GM21423 (cell line): ENCODE measurements around the gene TRIM16.
"Not testable (repeated sequence)": the region's sequence is repeated elsewhere in the genome, so short reads cannot be mapped to it uniquely, and the experiment has no call there.

Source experiments
- ATAC-seq: cut with Tn5 transposase; IDR thresholded peaks from one replicate; pipeline ENCODE4 v1.9.1; 2021; ENCODE audit warnings: mild to moderate bottlenecking, moderate library complexity; ENCODE audit not compliant: unreplicated experiment

The TRIM16 gene

DNA sequence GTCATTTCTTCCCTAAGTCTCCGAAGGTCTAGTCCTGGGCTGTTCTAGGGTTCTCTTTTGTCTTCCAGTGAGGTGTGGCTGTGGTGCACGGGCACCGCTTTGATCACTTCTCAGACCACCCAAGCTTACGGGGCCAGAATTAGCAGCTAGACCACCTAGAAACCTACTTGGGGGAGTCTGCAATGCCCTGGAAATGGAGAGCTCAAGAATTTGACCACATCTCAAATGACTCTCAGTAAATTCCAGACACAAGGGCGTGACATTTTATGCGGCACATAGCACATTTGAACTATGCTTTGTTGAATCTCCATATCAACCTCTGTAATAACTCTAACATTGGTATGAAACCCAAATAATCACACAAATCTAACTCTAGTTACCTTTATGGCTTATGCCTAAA, 24.9 kb downstream of the TRIM16 start:
- ATAC-seq = no peak

GRCh38 chr17:15658296-15658695, 25.8 kb downstream of the TRIM16 start:
- ATAC-seq = no peak

GRCh38 chr17:15657868-15658267, 26.2 kb downstream of the TRIM16 start:
- ATAC-seq = no peak

GRCh38 chr17:15654886-15655561, 29.1 kb downstream of the TRIM16 start:
- ATAC-seq = no peak

- ATAC-seq = not testable (repeated sequence)
Observed at GRCh38 chr17:15654401-15654800, 29.7 kb downstream of the TRIM16 start.

DNA sequence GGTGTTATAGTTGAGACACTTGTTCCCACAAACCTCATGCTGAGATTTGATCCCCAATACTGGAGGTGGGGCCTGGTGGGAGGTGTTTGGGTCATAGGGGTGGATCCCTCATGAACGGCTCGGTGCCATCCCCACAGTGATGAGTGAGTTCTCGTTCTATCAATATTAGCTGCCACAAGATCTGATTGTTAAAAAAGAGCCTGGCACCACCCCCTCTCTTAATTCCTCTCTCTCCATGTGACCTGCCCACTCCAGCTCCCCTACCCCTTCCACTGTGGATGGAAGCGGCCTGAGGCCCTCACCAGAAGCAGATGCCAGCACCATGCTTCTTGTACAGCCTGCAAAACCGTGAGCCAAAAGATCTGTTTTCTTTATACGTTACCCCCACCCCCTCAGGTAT, 31.2 kb downstream of the TRIM16 start:
- no peak for ATAC-seq

DNA sequence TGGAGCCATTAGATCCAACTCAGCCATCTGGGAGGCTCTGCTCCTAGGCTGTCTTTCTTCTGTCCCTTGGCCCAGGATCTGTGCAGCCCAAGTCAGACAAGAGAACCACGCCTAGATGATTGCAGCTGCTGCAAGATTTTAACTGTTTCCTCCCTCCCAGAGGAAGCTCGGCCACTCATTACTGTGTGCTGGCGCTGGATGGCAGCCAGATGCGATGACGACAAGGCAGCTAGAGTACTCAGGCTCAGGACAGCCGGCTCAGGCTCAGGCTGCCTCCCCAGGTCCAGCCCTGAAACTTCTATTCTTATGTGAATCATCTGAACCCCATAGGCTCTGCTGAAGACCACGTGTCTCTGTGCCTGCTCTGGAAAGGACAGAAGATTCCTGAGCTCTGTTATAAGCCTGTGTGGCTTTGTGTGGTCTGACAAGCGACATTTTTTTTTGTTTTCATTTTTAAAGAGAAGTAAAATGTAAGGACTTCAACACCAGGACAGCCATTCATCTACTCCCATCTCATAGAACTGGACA, 32.5 kb downstream of the TRIM16 start:
- peak; percentile 91 for ATAC-seq

- ATAC-seq = no peak
Observed at GRCh38 chr17:15650741-15651582, 33.1 kb downstream of the TRIM16 start.

DNA sequence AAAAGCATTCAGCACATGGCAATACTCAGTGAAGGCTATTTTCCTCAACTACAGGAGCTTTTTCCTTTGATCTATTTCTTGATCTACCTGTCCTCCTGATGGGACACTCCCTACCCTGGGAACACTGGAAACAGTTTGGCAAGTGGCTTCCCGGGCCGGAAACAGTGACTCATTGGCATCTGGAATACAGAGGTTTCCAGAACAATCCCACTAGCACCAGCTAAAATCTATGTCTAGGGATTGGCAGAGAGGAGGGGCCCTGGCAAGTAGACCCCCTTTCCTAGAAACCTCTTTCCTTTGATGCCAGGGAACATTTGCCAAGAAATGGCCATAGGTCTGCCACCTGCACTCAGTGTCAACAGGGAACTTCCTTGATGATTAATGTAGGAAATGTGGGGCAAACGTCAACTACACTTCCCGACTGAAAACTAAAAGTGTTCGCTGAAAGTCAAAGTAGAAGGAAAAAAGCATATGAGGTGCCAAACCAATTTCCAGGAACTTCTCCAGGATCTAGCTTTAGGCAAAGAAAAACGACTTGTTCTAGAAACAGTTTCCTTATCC, 34.2 kb downstream of the TRIM16 start:
- no peak for ATAC-seq

- no peak for ATAC-seq
Observed at GRCh38 chr17:15648386-15648785, 35.7 kb downstream of the TRIM16 start.

DNA sequence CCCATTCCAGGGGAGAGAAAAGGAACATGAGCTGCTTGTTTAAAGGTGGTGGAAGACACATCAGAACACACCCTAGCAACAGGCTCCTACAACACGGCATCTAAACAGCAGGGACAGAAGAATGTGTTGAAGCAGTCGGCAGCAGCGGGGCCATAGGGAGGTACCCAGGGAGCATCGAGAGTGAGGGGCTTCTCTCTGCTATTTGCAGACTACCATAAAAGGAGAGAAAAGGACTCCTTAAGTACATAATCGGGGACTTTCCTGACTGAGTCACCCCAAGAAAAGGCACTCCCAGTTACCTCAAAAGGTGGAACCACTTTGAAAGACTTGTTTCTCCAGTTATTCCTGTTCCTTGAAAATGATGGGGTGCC, 38.2 kb downstream of the TRIM16 start:
- not testable (repeated sequence) for ATAC-seq

- ATAC-seq = not testable (repeated sequence)
Observed at GRCh38 chr17:15645099-15645941, 38.8 kb downstream of the TRIM16 start.

DNA sequence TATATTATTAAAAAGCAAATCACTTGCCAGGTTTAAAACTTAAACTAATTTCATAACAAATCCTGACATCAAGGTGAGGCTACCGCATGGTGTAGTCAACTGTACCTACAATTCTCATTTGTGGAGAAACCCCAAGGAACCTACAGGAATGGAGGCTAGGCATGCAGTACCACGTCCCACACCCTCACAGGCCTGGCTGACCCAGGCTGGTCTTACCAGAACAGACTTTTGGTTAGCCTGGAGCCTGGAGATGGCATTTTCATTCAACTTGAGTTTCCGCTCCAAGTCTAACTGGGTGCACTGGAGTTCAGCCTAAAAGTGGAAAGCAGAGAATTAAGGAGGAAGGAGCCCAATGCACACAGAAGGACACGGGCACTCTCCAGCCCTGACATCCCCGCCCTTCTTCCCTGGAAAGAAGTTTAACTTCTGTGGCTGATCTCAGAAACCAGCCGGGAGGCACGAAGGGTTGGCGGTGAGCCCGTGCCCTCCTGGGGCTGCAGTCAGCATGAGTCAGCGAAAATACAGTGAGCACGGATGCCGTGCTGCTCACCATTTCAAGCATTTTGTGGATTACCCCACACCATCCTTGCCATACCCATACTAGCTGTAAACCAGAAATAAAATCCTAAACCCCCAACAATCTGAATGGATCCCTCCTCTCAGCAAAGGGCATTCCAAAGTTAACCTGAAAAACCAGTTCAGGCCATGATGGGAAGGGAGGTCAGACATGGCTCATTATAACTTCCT, 41.4 kb downstream of the TRIM16 start:
- not testable (repeated sequence) for ATAC-seq

DNA sequence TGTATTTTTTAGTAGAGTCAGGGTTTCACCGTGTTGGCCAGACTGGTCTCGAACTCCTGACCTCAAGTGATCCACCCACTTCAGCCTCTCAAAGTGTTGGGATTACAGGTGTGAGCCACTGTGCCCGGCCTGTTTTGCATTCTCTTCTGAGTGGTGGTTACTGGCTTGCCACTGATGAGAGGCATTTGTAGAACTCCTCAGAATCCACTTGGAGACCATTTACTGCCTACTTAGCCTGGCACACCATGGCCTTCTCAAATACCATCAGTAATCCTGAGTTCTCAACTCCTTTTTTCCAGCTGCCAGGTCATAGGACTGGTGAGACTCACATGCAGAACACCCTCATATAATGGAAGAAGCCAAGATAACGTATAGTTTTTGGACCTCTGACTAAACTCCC, 42.1 kb downstream of the TRIM16 start:
- ATAC-seq = not testable (repeated sequence)

DNA sequence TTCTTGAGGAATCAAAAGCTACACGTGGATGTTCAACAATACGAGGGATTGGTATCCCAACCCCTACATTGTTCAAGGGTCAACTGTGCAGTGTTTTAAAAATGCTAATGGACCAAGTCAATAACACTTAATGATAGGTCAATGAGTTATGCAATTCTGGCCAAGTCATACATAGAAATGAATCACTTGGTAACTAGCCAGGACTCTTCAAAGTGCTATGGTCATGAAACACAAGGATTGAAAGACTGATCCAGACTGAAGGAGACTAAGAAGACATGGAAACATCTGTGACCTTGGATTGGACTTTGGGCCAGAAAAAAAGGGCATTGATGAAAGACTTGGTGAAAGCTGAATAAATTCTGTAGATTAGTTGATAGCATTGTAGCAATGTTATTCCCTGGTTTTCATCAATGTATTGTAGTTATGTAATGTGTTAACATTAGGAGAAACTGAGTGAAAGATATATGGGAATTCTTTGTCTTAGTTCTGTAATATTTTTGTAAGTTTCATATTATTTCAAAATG, 53.1 kb downstream of the TRIM16 start:
- not testable (repeated sequence) for ATAC-seq

DNA sequence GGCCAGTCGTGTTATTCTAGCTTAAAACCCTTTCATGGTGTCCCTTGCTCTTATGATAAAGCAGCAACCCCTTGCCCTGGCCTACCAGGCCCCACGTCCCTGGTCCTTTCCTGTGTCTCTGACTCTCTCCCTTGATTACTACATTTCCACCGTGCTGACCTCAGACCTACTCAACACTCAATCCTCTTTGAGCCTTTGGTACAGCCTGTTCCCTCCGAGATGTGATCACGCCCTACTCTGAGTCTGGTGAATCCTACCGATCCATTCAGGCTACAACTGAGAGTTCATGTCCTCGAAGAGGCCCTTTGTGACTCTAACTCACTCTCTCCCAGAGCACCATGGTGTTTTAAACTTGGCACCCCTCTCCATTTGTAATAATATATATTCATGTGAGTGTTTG, 54.1 kb downstream of the TRIM16 start:
- ATAC-seq = not testable (repeated sequence)

DNA sequence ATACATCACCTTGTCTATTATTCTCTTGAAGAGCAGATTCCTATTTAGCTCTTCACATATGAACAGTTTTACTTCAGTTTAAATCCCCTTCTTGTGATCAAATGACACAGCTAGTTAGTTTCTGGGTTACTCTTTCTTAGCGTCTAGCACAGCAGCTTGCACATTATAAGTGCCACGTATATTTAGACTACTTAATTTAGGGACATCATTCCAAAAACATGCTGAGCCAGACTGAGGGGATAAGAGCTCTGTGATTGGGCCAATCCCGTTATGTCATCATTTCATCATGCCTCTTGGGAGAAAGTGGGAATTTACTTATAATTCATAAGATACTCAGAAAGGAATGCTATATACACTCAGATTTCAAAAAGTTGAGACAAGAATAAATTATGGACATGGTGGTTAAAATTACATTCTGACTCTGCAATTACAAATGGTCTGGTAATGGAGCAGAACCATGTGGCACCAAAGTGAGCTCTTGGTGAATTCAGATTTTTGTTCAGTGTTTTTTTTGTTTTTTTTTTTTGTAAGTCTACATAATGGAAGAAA, 60.4 kb downstream of the TRIM16 start:
- not testable (repeated sequence) for ATAC-seq

GRCh38 chr17:15623255-15623654, 60.9 kb downstream of the TRIM16 start:
- ATAC-seq = not testable (repeated sequence)

DNA sequence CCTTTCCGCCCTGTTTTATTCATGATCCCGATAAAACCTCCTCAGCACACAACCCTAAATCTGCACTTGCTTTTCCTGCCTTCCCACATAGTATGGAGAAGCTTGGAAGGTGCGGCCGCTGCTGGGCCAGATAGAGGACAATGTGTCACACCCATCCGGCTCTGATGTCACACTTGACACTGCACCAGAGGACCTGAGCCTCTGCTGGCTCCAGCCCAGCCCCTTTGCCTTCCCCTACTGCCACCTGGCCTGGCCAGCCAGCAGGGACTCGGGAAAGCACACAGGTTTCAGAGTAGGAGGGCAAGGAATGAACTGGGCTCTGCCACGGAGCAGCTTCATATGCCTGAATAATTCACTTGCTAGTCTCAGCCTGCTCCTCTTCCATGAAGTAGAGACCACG, 62.0 kb downstream of the TRIM16 start:
- ATAC-seq = not testable (repeated sequence)
